NCI-H82 treated with DMSO at 0.1 percent for 48 hours (cell line): Measurements from ENCODE around the gene SAMD9L.
A peak's percentile ranks its signal among the peaks of the same experiment; 100 is the strongest.

Experiments used
- DNase-seq: peaks from one replicate; lab custom pipeline; 2025; ENCODE audit not compliant: unreplicated experiment; lab: John Stamatoyannopoulos, UW

Gene SAMD9L

DNA sequence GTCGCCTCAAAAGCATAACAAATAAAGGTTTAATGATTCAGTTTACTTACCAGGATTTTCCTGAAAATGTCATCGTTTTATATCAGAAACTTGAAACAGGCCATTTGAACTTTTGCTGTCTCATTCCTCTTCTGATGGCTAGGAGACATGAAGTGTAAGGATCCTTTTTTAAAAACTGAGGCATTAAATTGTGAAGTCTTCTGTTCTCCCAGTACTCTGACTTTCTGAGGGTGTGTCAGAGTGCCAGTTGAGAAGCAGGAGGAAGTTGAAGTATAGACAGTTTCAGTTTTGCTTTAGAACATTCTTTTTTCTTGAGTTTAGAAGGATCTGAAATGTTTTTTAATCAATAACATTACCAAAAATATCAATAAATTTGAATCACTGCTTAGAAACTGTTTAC, at the start of gene SAMD9L:
Gene SAMD9L, minus strand, starts transcription at position 242 of the 400 bp plus-strand sequence. CDS start 12,414 bp downstream, outside the sequence.
- DNase-seq, result no peak

DNA sequence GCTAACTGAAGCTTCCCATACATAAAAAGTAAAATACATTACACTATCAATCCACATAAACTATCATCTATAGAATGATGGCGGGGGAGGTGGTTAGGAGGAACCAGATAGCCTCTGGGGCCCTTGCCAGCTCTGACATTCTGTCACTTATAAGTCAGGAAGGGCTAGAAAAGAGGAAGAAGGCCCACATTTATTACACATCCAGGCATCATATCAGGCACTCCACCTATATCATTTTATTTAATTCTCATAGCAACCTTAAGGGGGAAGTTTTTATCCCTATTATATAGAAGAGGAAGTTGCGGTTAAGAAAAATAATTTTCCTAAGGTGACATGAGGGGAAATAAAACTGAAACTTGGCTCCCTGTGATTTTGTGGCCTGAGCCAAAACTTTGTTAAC, 48.2 kb upstream of the SAMD9L start:
- no peak for DNase-seq

DNA sequence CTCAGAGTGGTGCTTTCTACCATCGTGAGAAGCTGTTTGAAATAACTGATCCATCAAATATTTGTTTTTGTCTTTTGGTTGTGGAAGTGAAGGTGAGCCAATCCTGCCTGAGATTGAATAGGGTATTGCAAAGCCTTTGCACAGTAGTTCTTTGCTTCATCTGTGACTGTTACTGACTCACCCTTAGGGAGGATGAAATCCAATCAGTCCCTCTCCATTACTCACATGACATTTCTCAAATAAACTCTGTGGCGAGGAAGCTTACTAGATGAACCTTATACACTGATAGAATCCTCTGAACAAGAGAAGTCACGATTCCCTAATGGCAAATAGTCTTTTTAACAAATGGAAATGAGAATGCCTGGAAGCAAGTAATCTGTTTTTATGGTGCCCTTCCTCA, 46.2 kb upstream of the SAMD9L start:
- DNase-seq, result no peak

DNA sequence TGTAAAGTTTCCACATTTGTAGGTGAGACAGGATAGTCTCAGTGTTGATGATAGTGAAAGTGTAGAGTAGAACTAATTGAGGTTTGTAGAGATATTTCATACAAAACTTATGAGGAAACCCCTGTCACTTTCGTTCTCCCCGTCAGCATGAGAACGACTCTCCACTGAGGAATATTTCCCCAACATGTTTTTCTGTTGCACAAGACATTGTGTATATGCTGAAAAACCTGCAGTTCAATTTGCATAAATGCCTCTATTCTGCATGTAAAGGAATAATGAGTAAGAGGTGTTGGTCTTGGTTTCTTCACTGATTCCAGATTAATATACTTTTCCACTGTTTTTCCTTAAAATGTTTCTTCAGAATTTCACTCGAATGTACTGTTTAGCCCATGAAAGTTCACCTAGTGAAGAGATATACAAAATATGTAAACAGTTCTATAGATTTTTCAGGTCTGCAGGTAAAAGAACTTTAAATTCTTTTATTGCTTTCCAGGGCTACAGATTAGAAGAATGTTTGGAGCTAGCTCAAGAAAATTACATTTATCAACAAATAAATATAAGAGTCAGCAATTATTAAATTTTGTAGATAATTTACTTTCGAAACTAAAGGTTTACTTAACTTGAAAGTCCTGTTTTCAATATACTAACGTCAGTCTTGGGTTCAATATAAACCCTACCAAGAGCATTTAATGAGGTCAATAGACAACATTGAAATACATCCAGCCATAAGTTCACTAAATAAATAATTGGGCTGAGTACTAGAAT, 40.9 kb upstream of the SAMD9L start:
- no peak for DNase-seq

DNA sequence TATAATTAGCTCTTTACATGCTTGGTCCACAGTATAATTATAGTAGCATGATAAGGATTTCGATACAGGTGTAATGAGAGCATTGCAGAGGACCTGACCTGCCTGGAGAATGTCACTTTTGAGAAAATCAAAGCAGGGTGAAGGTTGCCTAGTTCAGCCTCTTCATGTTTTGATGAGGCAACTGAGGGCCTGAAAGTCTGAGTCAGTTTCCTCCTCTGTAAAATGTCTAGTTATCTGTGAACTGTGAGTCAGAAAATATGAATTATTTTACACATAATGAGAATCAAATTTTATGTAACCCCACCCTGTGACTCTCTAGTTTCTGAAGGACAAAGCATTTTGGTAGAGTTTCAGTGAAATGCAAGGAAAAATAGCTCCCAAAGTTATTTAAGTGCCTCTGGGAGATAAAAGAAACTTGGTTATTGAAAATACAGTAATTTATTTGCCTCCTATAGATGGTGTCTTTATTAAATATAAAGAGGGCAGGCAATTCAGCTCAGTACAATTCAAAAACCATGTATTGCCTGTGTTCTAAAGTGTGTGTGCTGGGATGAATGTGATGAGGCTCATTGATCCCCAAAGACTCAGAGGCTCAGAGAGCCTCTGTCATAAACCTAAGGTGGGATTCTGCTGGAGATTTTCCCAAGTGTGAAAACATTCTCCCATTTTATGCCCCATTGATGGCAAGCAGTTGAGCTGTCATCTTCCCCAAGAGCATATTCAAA, 37.3 kb upstream of the SAMD9L start:
- DNase-seq, result no peak

DNA sequence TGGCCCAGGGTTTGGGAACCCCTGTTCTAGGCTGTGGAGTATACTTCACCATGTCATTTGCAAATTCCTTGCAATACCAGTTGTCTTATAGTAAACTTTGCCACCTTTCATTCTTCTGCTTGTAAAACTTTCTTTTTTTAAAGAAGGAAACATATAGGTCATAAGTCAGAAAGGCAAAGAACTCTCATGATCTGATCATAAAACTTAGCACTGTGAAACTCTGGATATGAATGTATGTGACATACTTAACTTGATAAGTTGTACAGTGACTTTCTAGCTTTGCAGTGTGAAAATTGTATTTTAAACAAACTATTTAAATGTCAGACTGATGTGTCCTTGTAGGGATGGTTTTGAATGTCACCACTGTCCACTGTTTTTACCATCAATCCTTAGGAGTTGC, 31.0 kb upstream of the SAMD9L start:
- DNase-seq, result no peak

DNA sequence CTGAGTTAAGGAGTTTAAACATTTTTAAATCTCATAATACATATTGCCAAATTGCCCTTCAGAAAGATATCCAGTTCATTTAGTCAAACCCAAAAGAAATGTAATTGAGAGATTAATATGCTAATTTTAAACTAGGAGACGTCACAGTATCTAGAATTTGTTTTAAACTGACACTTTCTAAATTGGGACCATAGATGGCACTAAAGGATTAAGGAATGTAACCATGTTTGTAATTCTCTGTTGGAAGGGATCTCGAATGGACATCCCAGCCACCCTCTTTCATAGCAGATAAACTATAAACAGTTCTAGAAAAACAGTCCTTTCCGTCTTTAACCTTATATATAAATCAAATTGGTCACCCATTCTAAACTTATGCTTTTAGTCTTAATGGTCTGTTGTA, 30.0 kb upstream of the SAMD9L start:
- DNase-seq, result no peak

DNA sequence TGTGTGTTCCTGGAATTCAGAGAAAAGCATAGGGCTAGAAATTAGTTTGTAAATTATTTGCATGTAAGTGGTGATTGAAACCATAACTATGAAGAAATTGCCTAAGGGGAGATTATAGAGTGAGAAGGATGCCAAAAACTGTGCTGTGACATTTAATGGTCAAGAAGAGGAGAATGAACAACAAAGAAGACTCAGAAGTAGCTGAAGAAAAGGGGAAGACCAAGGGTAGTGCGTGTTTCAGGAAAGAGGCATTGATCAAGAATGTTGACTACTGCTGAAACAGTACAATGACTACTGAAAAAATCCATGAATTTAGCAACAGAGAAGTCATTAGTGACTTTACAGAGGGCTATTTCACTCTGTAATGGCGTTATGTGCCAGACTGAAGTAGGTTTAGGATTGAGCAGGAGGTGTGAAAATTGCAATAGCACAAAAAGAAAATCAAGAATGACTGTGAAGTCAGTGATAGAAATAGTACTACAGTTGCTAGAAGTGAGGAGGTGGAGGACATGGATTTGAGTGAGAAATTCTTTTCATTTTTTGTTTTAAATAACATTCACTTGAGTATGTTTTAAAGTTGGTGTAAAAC, 28.9 kb upstream of the SAMD9L start:
- no peak for DNase-seq

DNA sequence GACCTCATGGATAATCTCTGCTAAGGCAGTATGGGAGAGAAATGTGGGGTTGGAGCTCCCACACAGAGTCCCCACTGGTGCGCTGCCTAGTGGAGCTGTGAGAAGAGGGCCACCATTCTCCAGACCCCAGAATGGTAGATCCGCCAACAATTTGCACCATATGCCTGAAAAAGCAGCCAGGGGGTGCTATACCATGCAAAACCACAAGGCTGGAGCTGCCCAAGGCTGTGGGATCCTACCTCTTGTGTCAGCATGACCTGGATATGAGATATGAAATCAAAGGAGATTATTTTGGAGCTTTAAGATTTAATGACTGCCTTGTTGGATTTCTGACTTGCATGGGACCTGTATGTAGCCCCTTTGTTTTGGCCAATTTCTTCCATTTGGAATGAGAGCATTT, 27.0 kb upstream of the SAMD9L start:
- no peak for DNase-seq

DNA sequence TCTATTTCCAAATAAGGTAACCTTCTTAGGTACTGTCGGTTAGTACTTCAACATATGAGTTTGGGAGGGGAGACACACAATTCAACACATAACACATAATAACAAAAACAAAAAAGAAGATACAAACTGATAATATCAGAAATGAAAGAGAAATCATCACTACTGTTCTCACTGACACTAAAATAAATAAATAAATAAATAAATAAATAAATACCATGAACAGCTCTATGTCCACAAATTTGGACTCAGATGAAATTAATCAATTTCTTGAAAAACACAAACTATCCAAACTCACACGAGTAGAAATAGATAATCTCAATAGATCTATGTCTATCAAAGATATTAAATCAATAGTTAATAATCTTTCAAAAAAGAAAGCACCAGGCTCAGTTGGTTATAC, 24.5 kb upstream of the SAMD9L start:
- DNase-seq, result no peak

DNA sequence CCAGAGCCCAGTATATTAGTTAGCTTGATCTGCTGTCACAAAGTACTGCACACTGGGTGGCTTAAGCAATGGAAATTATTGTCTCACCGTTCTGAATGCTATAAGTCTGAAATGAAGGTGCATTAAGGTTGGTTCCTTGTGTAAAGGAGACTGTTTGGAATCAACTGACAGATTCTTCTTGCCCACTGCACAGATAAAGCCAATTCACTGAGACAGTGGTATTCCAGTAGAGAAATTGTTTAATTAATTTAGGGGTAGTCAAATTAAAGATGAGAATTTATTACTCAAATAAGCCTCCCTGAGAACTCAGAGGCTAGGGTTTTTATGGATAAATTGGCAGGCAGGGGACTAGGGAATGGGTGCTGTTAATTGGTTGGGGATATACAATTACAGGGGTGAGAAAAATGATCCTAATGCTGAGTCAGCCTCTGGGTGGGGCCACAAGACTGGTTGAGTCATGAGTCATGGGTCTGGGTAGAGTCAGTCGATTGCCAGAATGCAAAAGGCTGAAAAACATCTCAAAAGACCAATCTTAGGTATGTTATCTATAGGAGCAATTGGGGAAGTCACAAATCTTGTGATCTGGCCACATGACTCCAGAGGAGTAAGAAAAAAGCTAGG, 23.5 kb upstream of the SAMD9L start:
- no peak for DNase-seq

DNA sequence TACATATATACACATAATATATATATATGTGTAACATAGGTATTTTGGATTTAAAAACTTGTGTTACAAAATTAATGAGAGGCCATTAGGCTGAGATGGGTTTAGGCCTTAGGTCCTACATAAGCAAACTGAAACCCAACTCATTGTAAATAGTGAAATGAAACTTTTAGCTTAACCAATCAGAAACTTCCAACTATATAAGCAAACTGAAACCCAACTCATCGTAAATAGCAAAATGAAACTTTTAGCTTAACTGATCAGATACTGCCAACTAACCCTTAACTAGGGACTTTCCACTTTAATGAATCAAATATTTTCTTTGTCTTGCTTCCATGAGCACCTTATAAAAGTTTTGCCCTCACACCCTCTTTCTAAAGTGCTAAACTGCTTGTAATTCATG, 17.3 kb upstream of the SAMD9L start:
- no peak for DNase-seq

DNA sequence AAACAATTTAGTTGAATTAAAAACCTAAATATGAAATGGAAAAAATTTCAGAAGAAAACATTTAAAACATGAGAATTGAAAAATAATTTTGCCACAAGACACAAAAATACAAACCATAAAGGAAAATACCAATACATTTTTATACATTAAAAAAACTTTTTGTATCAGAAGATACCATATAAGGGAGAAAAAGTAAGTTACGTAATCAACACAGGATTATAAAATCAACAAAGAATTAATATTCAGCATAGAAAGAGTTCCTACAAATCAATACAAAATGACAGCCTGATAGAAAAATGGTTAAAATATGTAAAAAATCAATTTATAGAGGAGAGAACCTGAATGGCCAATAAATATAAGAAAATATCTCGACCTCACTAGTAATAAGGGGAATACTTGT, 16.6 kb upstream of the SAMD9L start:
- DNase-seq, result no peak

DNA sequence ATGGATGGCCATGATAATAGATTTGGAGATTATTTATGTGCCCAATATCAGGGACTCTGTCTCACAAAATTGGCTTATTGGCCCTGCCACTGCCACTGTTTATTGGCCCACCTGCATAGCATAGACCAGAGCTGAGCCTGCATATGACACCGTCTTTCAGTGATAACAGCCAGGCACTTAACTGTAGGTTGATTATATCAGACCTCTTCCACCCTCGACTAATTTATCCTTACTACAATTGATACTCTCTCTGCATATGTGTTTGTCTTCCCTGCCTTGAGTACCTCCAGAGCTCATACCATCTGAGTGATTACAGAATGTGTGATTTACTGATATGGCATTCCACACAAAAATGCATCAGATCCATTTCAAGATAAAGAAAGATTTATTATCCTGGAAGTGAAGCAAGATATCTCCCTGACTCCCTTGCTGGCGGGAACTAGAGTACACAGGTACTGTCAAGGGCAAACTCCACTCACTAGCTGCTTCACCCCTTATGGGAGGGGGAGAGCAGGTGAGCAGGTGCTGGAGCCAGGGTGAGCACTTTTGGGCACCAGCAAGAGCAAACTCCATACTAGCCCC, 13.1 kb upstream of the SAMD9L start:
- DNase-seq, result no peak

DNA sequence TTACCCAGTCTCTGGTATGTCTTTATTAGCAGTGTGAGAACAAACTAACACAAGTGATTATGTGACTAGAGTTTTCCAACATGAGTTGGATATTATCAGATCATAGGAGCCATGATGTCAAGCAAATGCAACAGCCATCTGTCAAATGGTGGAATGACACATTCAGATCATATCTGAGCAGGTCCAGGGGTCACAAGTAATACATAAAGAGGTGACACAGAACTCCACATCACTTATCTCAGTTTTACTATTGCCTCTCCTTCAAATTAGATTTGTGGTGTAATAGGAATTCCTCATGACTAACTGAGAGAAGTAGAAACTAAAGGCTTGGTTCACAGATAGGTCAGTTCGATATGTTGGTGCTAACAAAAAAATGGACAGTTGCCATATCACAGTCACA, 12.2 kb upstream of the SAMD9L start:
- DNase-seq, result no peak

DNA sequence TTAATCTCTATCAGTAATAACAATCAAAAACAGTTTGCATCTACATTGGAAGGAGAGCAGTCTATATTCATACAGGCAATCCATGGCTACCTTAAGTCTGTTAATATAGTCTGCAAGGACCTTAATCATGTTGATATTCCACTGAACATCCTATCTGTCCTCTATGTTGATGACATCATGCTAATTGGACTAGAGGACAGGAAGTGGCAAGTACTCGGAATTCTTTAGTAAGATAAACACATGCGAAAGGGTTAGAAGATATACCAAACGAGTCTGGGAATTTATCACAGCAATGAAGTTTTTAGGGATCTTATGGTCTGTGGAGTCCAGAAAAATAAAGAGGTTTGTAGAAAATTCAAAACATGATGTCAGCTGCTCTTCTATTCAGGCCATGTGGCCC, 11.3 kb upstream of the SAMD9L start:
- no peak for DNase-seq

DNA sequence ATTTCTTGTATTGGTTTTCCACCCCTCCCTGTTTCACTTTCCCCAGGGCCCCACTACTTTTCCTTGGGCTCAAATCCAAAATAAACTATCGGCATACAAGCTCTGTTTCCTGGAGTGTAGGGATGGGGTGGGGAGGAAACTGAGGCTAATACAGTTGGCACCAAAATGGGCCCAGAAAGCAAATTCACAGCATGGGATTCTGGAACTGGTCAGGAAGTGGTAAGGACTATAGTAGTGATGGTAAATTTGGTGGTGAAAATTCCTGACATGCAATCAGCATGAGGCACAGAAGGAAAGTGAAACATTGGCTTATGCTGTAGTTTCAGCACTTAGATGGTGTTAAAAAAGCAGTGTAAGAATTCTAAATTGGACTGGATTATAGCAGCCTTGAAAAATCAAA, 8.7 kb upstream of the SAMD9L start:
- DNase-seq, result no peak

DNA sequence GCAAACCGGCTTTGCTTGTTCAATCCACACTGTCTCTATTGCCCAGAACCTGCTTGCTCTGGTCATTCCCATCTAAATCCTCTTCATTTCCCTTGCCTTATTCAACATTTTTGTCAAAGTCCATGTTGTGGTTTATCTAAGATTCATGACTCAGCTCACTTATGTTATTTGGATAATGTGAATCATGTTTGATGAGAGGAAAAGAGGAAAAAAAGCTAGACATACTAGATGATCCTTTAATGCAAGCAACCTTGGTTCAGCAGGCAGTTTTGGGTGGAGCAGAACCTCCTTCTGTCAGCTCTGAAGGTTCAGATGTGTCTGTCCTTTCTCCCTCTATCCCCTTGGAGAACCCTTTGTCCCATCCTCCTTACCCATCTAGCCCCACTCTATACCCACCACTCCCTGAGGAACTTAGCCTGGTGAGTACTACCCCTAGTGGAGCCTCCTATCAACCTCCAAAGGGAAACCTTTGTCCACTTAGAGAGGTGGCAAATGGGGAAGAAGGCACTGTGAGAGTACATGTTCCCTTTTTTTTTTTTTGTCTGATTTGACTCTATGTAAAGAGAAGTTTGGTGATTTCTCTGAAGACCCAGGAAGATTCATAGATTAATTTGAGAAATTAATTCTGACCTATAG, 2.1 kb upstream of the SAMD9L start:
- no peak for DNase-seq

DNA sequence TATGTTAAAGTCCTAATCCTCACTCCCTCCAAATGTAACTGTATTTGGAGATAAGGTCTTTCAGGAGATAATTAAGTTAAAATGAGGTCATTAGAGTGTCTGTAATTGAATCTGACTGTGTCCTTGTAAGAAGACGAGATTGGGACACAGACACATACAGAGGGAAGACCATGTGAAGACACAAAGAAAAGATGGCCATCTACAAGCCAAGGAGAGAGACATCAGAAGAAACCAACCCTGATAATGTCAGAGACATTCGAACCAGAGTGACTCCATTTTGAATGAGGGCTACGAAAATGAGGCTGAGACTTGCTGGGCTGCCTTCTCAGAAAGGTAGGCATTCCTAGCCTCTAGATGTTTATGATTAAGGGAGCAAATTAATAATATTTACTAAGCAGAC, 542 bp upstream of the SAMD9L start:
- DNase-seq, result peak; percentile 37

DNA sequence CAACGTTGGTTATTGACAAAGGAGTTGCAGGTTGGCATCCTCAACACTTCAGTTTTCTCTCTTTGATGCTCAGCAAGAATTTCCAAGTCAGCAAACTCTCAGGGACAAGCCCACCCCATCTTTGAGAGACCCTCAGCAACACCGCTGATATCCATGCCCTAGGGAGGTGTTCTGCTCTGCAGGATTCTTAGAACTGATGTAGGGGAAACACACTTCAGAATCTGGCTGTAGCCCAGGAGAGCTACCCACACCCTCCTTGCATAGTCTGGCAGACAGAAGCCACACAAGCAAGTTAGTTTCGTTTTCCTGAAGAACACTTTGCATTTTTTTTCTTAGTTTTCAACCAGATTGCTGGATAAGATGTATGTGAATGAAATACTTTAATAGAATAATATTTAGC, 822 bp downstream of the SAMD9L start:
- DNase-seq, result no peak
